GM21619 (cell line): ENCODE results near the gene LIPN.
A peak's percentile ranks its signal among the peaks of the same experiment; 100 is the strongest.
"Not testable (repeated sequence)": the region's sequence is repeated elsewhere in the genome, so short reads cannot be mapped to it uniquely, and the experiment has no call there.

Experiments used
- ATAC-seq: cut with Tn5 transposase; IDR thresholded peaks from one replicate; pipeline ENCODE4 v1.9.1; 2021; ENCODE audit not compliant: unreplicated experiment

Gene LIPN

GRCh38 chr10:88759366-88760101 lies at the start of gene LIPN:
LIPN (plus strand) TSS chr10:88760020; CDS start chr10:88761406, 1,386 bp downstream.
- ATAC-seq, result no peak

GRCh38 chr10:88715517-88715916 lies 44.3 kb upstream of the LIPN start:
- ATAC-seq, result no peak

GRCh38 chr10:88721392-88721791 lies 38.4 kb upstream of the LIPN start:
- ATAC-seq, result no peak

- ATAC-seq, result no peak
These were observed 34.0 kb upstream of the LIPN start for GRCh38 chr10:88725798-88726197.

GRCh38 chr10:88728107-88728763 lies 31.6 kb upstream of the LIPN start:
- ATAC-seq, result no peak

- ATAC-seq, result no peak
These were observed 29.0 kb upstream of the LIPN start for GRCh38 chr10:88730864-88731263.

- ATAC-seq, result no peak
These were observed 28.5 kb upstream of the LIPN start for GRCh38 chr10:88731296-88731695.

GRCh38 chr10:88733215-88733614 lies 26.6 kb upstream of the LIPN start:
- ATAC-seq, result no peak

- ATAC-seq, result no peak
These were observed 24.2 kb upstream of the LIPN start for GRCh38 chr10:88735661-88736060.

- not testable (repeated sequence) for ATAC-seq
These were observed 17.9 kb upstream of the LIPN start for GRCh38 chr10:88741921-88742320.

GRCh38 chr10:88742448-88742847 lies 17.4 kb upstream of the LIPN start:
- no peak for ATAC-seq

GRCh38 chr10:88744002-88744401 lies 15.8 kb upstream of the LIPN start:
- ATAC-seq, result no peak

- ATAC-seq, result no peak
These were observed 14.2 kb upstream of the LIPN start for GRCh38 chr10:88745633-88746032.

- no peak for ATAC-seq
These were observed 5.5 kb upstream of the LIPN start for GRCh38 chr10:88754287-88754686.

GRCh38 chr10:88755753-88756152 lies 4.1 kb upstream of the LIPN start:
- ATAC-seq, result peak; percentile 78

GRCh38 chr10:88756660-88757059 lies 3.2 kb upstream of the LIPN start:
- ATAC-seq, result no peak

GRCh38 chr10:88762906-88763305 lies 3.1 kb downstream of the LIPN start:
- ATAC-seq, result no peak

- ATAC-seq, result no peak
These were observed 3.6 kb downstream of the LIPN start for GRCh38 chr10:88763441-88763840.

GRCh38 chr10:88764110-88764509 lies 4.3 kb downstream of the LIPN start:
- peak; percentile 44 for ATAC-seq

GRCh38 chr10:88765816-88766215 lies 6.0 kb downstream of the LIPN start:
- no peak for ATAC-seq

- ATAC-seq, result no peak
These were observed 9.6 kb downstream of the LIPN start for GRCh38 chr10:88769384-88769783.

- no peak for ATAC-seq
These were observed 21.4 kb downstream of the LIPN start for GRCh38 chr10:88781206-88781605.

GRCh38 chr10:88782222-88782621 lies 22.4 kb downstream of the LIPN start:
- ATAC-seq, result no peak
